ENCODE measurements around the gene LINGO4.

GRCh38 chr1:151833172-151833900 lies 28.1 kb upstream of the LINGO4 start:
- TF ChIP-seq CTCF (IDR thresholded peaks at IDR 0.05; ENCODE audit: low read depth, low read length): no peak
- no peak for TF ChIP-seq MAX (IDR thresholded peaks at IDR 0.05; ENCODE audit: low read depth, low read length)

All from NB4 (cell line).